GM13977 (cell line): ENCODE results near the gene PYGO2.

Experiments used
- DNase-seq: peaks from one replicate; pipeline ENCODE4 v3.0.0; 2012; ENCODE audit warnings: low spot score
- in situ Hi-C: fragments of 300-500 bp; cut with MboI; formaldehyde crosslinking; loops from one replicate; pipeline ENCODE4 v1.12.0; 2022; ENCODE audit warnings: low sequenced_read_pairs, low pct_unique_long_range_greater_than_20kb, mixed read lengths, inconsistent platforms; ENCODE audit not compliant: unreplicated experiment
- TF ChIP-seq, protein P1 (sequence below): IDR thresholded peaks from 2 replicates; pipeline ENCODE4 v1.5.1; 2012; ENCODE audit warnings: mild to moderate bottlenecking, control low read depth; ENCODE audit not compliant: insufficient read depth; ENCODE audit errors: extremely low read depth, missing control alignments

Gene PYGO2

DNA sequence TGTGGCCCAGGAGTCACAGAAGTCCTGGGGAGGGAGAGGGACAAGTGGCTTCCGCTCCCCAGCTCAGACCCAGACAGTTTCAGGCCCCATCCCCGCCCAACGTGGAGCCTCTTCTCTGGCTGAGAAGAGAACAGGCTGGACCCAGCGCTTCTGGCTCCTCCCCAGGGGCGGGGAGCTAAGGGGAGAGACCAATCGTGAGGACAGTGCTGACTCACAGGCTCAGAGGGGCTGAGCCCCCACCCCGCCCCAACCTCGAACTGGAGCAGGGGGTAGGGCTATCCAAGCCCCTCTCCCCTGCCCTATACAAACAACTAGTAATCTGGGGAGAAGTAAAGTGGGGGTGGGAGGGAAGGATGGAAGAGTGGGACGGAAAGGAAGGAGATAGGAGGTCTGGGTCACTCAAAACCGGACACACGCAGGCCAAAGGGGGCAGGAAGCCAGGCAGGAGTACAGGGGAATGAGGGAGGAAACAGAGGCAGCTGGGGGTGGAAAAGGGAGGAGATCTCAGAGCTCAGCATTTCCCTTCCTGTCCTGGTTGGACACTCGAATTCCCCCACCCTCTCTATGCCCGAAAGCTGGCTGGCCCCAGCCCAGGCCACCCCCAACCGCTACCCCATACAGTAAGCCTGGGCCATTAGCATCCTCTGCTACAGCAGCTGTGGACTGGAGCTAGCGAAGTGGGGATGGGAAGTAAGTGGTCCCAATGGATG is 9.2 kb upstream of the PYGO2 start, which contains the start of gene SHC1:
Gene SHC1 (minus strand): TSS at position 117 of the 710 bp plus-strand sequence. CDS start 221 bp downstream, outside the sequence.
- TF ChIP-seq, protein P1, sequence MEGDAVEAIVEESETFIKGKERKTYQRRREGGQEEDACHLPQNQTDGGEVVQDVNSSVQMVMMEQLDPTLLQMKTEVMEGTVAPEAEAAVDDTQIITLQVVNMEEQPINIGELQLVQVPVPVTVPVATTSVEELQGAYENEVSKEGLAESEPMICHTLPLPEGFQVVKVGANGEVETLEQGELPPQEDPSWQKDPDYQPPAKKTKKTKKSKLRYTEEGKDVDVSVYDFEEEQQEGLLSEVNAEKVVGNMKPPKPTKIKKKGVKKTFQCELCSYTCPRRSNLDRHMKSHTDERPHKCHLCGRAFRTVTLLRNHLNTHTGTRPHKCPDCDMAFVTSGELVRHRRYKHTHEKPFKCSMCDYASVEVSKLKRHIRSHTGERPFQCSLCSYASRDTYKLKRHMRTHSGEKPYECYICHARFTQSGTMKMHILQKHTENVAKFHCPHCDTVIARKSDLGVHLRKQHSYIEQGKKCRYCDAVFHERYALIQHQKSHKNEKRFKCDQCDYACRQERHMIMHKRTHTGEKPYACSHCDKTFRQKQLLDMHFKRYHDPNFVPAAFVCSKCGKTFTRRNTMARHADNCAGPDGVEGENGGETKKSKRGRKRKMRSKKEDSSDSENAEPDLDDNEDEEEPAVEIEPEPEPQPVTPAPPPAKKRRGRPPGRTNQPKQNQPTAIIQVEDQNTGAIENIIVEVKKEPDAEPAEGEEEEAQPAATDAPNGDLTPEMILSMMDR = no peak
- DNase-seq = peak; percentile 81
- in situ Hi-C loops = no loop called here

DNA sequence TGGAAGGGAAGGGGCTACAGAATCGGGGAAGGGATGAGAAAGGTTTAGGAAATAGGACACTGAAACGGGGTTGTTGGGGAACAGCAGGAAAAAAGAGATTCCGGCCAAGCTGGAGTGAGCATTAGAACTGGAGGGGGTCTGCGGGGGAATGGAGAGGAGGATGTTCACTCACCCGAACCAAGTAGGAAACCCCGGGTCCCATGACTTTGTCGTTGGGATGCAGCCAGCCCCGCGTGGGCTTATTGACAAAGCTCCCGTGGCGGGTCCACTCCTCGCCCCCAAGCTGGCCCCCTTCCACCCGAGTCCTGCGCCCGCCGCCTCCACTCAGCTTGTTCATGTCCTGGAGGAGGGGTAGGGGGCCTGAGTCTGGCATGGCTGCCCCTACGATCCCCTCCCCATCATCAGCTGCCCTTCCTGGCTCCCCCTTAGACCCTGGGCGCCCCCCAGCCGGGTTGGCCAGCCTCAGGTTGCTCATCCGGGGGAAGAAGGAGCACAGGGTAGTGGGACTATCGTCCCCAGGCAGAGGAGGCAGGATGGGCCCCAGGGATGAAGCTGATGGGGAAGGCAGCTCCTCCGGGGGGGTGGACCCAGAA is 8.4 kb upstream of the PYGO2 start:
- DNase-seq = no peak
- in situ Hi-C loops = no loop called here
- TF ChIP-seq, protein P1 = no peak

DNA sequence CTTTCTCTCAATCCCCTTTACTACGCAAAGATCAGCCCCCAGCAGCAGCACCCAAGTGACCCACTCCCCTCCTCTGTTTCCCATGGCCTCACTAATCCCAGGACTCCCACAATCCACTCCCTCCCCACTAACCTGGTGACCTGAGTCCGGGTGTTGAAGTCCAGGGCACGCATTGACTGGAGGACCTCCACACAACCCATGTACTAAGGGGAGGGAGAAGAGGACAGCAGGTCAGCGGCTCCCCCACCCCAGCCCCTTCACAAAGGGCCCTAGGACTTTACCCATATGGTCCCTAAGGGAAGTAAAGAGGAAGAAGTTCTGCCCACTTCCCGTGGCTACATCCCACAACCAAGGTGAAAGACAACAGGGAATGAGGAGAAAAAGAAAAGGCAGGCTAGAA is 7.7 kb upstream of the PYGO2 start:
- TF ChIP-seq, protein P1 = no peak
- in situ Hi-C loops = no loop called here
- DNase-seq = no peak

DNA sequence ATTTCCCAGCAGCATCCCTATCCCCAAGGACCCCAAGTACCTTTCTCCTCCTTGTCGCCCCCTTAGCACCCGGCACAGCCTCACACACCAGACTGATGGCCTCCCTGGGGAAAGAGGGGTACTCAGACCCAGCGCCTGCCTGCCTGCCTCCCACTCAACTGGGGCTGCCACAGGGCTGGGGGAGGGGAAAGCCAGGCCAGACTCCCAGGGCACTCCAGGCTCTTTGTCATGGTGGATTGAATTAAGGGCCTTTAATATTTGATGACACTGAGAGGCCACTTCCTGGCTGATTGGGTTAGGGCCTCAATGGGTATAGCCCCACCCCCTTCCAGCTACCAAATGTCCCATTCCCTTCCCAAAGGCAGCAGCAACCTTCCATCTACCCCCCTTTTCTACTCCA is 7.1 kb upstream of the PYGO2 start:
- in situ Hi-C loops = no loop called here
- TF ChIP-seq, protein P1 = no peak
- DNase-seq = no peak

DNA sequence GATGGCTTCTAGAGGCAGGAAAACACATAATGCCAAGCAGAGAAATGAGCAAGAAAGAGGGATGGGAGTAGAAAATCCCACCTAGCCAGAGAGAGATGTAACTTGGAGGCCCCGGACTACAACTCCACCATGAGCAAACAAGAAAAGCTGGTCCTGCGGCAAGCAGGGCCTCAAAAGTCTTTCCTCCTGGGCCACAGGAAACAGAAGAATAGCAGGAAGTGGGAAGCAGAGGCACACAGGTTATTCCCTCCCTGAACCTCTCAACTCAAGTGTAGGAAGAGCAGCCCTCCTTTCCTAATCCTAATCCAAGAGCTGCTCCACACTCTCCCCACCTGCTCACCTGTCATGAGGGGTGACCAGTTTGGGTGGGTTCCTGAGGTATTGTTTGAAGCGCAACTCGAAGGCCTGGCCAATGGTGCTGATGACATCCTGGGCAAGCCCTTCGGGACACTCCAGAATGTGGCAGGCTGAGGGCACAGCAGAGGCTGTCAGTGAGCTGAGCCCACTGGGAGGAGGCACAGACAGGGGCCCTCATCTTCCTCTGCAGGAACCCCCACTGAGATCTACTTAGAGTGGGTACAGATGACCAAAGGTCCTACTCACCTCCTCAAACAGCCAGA is 5.9 kb upstream of the PYGO2 start:
- DNase-seq = no peak
- TF ChIP-seq, protein P1 = no peak
- in situ Hi-C loops = no loop called here

DNA sequence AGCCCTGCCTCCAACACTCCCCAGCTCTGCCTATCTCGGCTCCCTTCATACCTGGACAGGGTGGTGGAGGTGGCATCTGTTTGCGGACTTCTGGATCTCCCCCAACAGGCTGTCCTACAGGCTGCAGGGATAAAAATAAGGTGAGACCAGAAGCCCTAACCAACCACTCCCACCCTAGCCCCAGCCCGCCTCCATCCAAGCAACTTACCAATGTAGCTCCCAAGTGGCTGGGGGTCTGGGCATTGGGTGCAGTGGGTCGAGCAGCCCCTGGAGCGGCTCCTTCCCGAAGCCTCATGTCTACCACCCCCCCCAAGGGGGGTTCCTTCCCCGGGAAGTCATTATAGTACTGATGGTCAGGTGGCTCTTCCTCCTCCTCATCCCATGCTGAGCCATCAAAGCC is 4.5 kb upstream of the PYGO2 start:
- TF ChIP-seq, protein P1 = no peak
- in situ Hi-C loops = no loop called here
- no peak for DNase-seq
